Bone marrow (tissue), 2 donors: ENCODE measurements around the gene RNU1-3.

ENCODE experiments used
- DNase-seq, 2 donors: peaks; one replicate each; lab custom pipeline; 2025; lab: John Stamatoyannopoulos, UW

RNU1-3 gene

GRCh38 chr1:16617778-16618580 is 48.8 kb downstream of the RNU1-3 start:
- DNase-seq = no peak

GRCh38 chr1:16617114-16617631 is 49.6 kb downstream of the RNU1-3 start:
- no peak for DNase-seq
